Osteoblast (primary cell): ENCODE measurements around the gene NOL4L. TPM values are rescaled to one million over a fixed set of nuclear protein-coding genes. Genes with fewer than 3 reads are reported as not detected.

Experiments used
- DNase-seq: peaks from one replicate; pipeline ENCODE4 v3.0.0; 2011; ENCODE audit warnings: low spot score, mixed read lengths; ENCODE audit not compliant: insufficient read length; ENCODE audit errors: missing footprints
- H2AFZ ChIP-seq: 2 replicates; pipeline ENCODE4 v1.6.0; 2011; ENCODE audit warnings: mild to moderate bottlenecking, low read length
- H3K27ac ChIP-seq: 2 replicates; pipeline ENCODE4 v1.5.1; 2011; ENCODE audit warnings: mild to moderate bottlenecking, low read depth, low read length, moderate library complexity
- H3K27me3 ChIP-seq: 2 replicates; pipeline ENCODE4 v1.6.0; 2012; ENCODE audit warnings: mild to moderate bottlenecking, control low read depth, inconsistent platforms, low read length, moderate library complexity; ENCODE audit not compliant: insufficient read depth
- H3K36me3 ChIP-seq: 2 replicates; pipeline ENCODE4 v1.5.1; 2011; ENCODE audit warnings: mild to moderate bottlenecking, low read length, control low read depth, moderate library complexity; ENCODE audit not compliant: insufficient read depth
- H3K4me1 ChIP-seq: 2 replicates; pipeline ENCODE4 v1.5.1; 2011; ENCODE audit warnings: mild to moderate bottlenecking, low read length, control low read depth, moderate library complexity; ENCODE audit not compliant: insufficient read depth
- H3K4me2 ChIP-seq: 2 replicates; pipeline ENCODE4 v1.6.0; 2011; ENCODE audit warnings: mild to moderate bottlenecking, low read length; ENCODE audit not compliant: insufficient read depth
- H3K4me3 ChIP-seq: fragments of 200-600 bp; sonication (generic); 3 replicates; pipeline ENCODE4 v1.5.1; 2012; ENCODE audit warnings: mild to moderate bottlenecking, low read length, inconsistent platforms; ENCODE audit not compliant: insufficient read depth
- H3K79me2 ChIP-seq: 2 replicates; pipeline ENCODE4 v1.6.0; 2012; ENCODE audit warnings: mild to moderate bottlenecking, low read length, control low read depth, inconsistent platforms; ENCODE audit not compliant: insufficient read depth
- H3K9me3 ChIP-seq: 2 replicates; pipeline ENCODE4 v1.5.1; 2011; ENCODE audit warnings: low read depth, low read length, control low read depth
- H4K20me1 ChIP-seq: 2 replicates; pipeline ENCODE4 v1.6.0; 2012; ENCODE audit warnings: mild to moderate bottlenecking, low read length, control low read depth; ENCODE audit not compliant: insufficient read depth
- CTCF ChIP-seq: IDR thresholded peaks from 2 replicates; pipeline ENCODE4 v1.5.1; 2011; ENCODE audit warnings: mild to moderate bottlenecking, low read depth, low read length, moderate library complexity; ENCODE audit errors: extremely low read depth
- total RNA-seq: library from RNA; depleted of rRNA; stranded (reverse); fragments of >200 nt; gene quantifications from 2 replicates; pipeline ENCODE4 v1.2.3, GENCODE V29; 2012

The NOL4L gene
- total RNA-seq, 1 donor = 6.2 TPM

- TF ChIP-seq CTCF = no peak
- Histone ChIP-seq H3K9me3 (no peaks in the 10 kb centered on the region), H3K27ac (peak overlapping the region; percentile 41)
These were observed 114.2 kb downstream of the NOL4L start for GRCh38 chr20:32470940-32471339.

DNA sequence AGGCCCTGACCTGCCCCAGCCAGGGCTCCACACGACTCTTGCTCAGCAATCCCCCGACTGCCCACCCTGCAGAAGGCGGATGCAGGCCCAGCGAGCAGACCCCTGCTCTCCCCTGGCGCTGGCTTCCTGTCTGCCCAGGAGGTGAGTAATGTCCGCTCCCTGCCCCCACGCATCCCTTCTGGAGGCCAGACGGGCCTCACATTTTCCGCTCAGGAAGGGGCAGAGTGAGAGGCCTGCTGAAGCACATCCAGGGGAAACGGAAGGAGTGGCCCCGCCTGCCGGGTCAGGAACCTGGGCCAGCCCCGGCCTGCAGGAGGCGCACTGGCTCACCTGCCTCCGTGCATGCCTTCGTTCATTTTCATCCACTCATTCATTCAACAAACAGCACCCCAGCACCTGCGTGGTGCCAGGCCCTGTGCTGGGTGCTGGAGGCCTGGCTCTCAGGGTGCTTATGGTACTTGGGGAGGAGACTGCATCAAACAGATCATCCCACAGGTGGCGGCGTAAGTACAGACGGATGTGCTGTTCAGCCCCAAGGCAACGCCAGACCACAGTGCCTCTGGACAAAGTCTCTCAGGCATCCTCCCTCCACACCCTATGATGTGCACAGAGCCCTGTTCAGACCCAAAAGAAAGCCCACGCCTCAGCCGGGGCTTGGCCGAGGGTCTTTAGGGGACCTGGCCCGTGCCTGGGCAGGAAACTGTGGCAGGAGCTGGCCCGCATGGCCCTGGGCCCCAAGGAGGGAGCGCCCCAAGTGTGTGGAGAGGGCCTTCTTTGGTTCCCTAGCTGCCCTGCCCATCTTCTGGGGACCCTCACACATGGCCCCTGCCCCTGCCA, 114.9 kb downstream of the NOL4L start:
- DNase-seq = peak; percentile 80
- Histone ChIP-seq H3K79me2 (peaks cover 47% of the 10 kb centered on the region), H3K4me1 (peaks cover 18% of the 10 kb centered on the region), H3K27me3 (no peaks in the 10 kb centered on the region), H3K4me2 (no peak overlapping the region), H3K27ac (peak overlapping the region; percentile 41), H3K36me3 (no peaks in the 10 kb centered on the region), H3K9me3 (no peaks in the 10 kb centered on the region), H3K4me3 (no peak overlapping the region), H2AFZ (no peak overlapping the region), H4K20me1 (peaks cover 31% of the 10 kb centered on the region)
- peak; percentile 40 for TF ChIP-seq CTCF

More at GRCh38 chr20:32470940-32471339, 114.2 kb downstream of the NOL4L start:
- H3K4me1 ChIP-seq = peaks cover 19% of the 10 kb centered on the region
- H3K4me2 ChIP-seq = no peak overlapping the region
- H3K79me2 ChIP-seq = peaks cover 48% of the 10 kb centered on the region
- H3K27me3 ChIP-seq = no peaks in the 10 kb centered on the region
- no peak overlapping the region for H2AFZ ChIP-seq
- peaks cover 28% of the 10 kb centered on the region for H4K20me1 ChIP-seq
- H3K4me3 ChIP-seq = no peak overlapping the region
- H3K36me3 ChIP-seq = no peaks in the 10 kb centered on the region
- peak; percentile 56 for DNase-seq

- H2AFZ ChIP-seq = no peak overlapping the region
- no peak overlapping the region for H3K27ac ChIP-seq
- H3K9me3 ChIP-seq = no peaks in the 10 kb centered on the region
- H3K4me2 ChIP-seq = no peak overlapping the region
- TF ChIP-seq CTCF = no peak
- peaks cover 6% of the 10 kb centered on the region for H3K4me1 ChIP-seq
- DNase-seq = peak; percentile 43
- no peaks in the 10 kb centered on the region for H3K27me3 ChIP-seq
- H3K36me3 ChIP-seq = no peaks in the 10 kb centered on the region
- peaks cover 33% of the 10 kb centered on the region for H4K20me1 ChIP-seq
- H3K79me2 ChIP-seq = peaks cover 47% of the 10 kb centered on the region
- H3K4me3 ChIP-seq = no peak overlapping the region
These were observed 116.3 kb downstream of the NOL4L start for GRCh38 chr20:32468860-32469259.

- H3K4me2 ChIP-seq = no peak overlapping the region
- H3K79me2 ChIP-seq = peaks cover 44% of the 10 kb centered on the region
- H3K27me3 ChIP-seq = no peaks in the 10 kb centered on the region
- DNase-seq = peak; percentile 62
- TF ChIP-seq CTCF = no peak
- peaks cover 6% of the 10 kb centered on the region for H3K4me1 ChIP-seq
- H3K36me3 ChIP-seq = no peaks in the 10 kb centered on the region
- no peaks in the 10 kb centered on the region for H3K9me3 ChIP-seq
- H2AFZ ChIP-seq = no peak overlapping the region
- no peak overlapping the region for H3K27ac ChIP-seq
- peaks cover 35% of the 10 kb centered on the region for H4K20me1 ChIP-seq
- no peak overlapping the region for H3K4me3 ChIP-seq
These were observed 116.9 kb downstream of the NOL4L start for GRCh38 chr20:32468313-32468640.
